HG03457 (cell line): ENCODE results near the gene NPFFR1.
"Not testable (repeated sequence)": the region's sequence is repeated elsewhere in the genome, so short reads cannot be mapped to it uniquely, and the experiment has no call there.

Experiments
- ATAC-seq: cut with Tn5 transposase; IDR thresholded peaks from one replicate; pipeline ENCODE4 v1.9.1; 2021; ENCODE audit warnings: moderate number of reproducible peaks; ENCODE audit not compliant: unreplicated experiment

NPFFR1 gene

GRCh38 chr10:70228491-70228890 lies 55.3 kb downstream of the NPFFR1 start:
- no peak for ATAC-seq

GRCh38 chr10:70227548-70228320 lies 56.1 kb downstream of the NPFFR1 start:
- no peak for ATAC-seq

GRCh38 chr10:70223728-70224127 lies 60.1 kb downstream of the NPFFR1 start:
- ATAC-seq, result no peak

GRCh38 chr10:70222811-70223447 lies 60.9 kb downstream of the NPFFR1 start:
- not testable (repeated sequence) for ATAC-seq

- no peak for ATAC-seq
Observed at GRCh38 chr10:70222340-70222794, 61.4 kb downstream of the NPFFR1 start.

DNA sequence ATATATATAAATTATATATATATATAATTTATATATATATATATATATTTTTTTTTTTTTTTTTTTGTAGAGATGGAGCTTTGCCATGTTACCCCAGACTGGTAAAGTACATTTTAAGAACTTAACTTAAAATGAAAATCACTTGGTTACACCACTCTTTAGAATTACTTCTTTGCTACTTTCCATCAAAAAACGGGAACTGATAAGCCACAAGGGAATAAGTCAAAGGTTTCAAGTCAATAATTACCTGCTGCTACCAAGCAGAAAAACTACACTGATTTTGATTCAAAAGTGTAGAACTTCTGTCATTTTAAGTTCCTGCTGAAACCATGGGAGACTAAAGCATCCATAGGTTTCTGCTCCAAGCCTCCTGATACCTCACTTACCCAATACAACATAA lies 62.8 kb downstream of the NPFFR1 start:
- no peak for ATAC-seq

DNA sequence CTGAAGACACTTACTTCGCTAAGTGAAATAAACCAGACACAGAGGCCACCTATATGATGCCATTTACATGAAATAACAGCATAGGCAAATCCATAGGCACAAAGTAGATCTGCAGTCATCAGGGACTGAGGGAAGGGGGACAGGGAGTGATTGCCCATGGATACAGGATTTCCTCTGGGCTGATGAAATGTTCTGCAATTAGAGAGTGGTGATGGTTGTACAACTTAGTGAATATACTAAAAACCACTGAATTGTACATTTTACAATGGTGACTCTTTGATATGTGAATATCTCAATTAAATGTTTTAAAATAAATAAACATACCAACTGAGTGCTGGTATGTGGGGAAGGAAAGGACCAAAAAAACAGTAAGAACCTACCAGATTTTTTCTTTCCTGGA lies 70.9 kb downstream of the NPFFR1 start:
- no peak for ATAC-seq

DNA sequence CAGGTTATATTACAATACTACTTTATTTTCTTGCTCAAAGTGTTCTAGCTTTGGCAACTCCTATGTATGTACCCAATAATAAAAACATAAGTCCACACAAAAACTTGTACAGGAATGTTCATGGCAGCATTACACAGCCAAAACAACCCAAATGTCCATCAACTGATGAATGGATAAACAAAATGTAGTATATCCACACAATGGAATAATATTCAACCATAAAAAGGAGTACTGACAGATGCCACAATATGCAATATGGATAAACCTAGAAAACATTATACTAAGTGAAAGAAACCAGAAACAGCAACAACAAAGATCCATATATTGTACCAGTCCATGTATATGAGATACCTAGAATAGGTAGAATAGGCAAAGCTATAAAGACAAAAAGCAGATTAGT lies 71.5 kb downstream of the NPFFR1 start:
- no peak for ATAC-seq

DNA sequence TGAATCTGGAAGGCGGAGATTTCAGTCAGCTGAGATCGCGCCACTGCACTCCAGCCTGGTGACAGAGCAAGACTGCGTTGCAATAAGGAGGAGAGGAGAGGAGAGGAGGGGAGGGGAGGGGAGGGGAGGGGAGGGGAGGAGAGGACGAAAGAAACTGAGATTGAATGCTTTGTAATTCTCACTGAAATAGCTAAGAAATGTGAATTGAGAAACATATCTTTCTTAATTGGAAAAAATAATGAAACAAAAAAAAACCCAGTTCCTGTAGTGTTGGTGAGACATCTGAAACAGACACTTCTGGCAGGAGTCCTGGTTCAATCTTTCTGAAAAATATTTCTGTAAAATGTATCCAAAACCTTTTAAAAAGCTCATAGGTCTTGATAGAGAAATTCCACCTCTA lies 77.0 kb downstream of the NPFFR1 start:
- no peak for ATAC-seq

GRCh38 chr10:70201105-70201504 lies 82.7 kb downstream of the NPFFR1 start:
- ATAC-seq, result no peak

DNA sequence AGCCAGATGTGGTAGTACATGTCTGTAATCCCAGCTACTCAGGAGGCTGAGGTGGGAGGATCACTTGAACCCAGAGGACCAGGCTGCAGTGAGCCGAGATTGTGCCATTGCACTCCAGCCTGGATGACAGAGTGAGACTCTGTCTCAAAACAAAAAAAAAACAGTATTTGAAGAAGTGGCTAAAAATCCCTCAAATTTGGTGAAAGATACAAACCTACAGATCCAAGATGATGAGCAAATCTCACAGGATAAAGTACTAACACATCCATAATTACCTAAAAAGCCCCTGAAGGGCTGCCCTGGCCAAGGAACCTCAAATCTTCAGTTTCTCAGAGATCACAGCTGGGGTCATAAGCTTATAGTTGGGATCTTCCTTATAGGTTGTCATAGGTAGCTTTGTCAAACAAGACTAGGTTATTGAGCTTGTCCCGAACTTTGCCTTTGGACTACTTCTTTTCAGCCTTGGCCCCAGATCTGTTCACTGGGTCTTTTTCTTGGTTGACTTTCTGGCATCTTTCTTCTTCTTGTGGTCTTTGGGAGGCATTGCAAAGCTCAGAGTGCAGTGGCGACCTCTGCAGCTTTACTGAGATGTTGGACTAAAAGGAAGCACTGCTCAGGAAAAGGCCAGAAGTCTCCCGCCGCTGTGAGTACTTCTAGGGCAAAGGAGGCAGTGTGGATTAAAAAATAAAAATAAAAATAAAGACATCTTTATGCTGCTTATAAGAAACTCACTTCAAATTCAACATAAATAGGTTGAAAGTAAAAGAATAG lies 84.9 kb downstream of the NPFFR1 start:
- ATAC-seq, result no peak
